ENCODE results near the gene PXK.
"Not testable (repeated sequence)": the region's sequence is repeated elsewhere in the genome, so short reads cannot be mapped to it uniquely, and the experiment has no call there.

The PXK gene

DNA sequence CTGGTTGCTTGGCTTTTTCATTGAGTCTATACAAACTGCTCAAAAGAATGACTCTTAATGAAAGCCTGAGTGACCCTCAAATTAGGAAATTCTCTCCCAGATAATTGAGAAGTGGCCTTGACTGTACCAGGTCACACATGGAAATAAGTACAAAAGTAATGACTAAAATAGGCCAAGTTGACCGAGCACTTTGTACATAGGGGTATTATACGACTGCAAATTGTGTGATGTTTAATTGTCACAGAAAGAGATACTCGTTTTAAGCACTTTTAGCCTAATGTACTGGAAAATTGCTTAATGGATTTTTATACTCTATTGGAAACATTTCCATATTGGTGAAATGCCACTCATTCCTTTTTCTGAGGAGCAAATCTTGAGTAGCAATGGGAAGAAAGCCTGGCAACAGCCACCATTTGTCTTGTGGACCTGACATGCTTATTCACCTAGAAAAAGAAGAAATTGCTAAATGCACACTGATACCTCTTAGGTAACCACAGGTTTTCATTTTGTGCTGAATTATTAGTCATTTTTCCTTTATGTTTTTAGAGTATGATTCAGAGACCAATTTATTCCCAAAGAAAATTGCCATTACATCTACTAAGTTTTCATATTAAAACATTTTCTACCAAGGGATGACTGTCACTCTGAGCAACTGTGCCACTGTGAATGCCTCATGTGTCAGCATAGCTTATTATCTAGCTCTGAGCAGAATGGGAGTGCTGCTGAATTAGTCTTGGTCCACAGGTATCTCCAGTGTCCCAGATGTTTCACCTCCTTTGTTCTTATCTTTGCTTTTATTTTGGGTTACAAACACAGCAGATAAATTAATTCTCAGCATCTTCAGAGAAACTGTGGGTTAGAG is 8.9 kb upstream of the PXK start:
- no peak for DNase-seq

DNA sequence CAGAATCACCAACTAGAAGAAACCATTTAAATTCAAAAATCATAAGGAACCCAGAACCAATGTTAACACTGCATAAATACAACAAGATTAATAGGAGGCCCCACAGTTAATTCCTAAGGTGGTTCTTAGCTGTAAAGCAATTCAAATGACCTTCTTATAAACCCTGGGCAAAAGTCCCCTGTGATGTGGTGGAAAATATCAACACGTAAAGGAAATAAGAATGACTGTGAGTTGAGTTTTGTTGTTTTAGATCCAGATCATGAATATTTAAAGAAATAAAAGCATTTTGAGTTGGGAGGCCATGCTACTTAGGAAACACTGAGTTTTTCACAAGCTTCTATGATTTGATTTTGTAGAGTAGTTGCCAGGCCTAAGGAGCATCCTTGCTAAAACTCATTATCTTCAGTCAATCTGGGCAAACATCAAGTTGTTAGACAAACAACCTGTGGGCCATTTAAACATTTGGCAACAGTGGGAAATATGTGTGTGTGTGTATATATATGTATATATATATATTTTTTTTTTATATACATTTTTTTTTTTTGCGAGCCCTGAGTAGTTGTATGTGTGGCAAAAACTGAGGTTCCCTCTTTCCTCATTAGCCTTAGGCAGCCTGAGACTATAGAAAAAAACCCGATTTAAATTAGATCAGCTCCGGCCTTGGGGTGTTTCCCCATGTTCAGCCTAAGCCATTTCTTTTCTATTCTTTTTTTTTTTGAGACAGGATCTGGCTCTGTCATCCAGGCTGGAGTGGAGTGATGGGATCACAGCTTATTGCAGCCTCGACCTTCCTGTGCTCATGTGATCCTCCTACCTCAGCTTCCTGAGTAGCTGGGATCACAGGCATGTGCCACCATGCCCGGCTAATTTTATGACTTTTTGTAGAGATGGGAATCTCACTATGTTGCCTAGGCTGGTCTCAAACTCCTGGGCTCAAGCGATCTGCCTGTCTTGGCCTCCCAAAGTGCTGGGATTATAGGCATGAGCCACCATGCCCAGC is 8.0 kb upstream of the PXK start:
- DNase-seq: peak in 2 of 3 donors; percentile 9 to 50

DNA sequence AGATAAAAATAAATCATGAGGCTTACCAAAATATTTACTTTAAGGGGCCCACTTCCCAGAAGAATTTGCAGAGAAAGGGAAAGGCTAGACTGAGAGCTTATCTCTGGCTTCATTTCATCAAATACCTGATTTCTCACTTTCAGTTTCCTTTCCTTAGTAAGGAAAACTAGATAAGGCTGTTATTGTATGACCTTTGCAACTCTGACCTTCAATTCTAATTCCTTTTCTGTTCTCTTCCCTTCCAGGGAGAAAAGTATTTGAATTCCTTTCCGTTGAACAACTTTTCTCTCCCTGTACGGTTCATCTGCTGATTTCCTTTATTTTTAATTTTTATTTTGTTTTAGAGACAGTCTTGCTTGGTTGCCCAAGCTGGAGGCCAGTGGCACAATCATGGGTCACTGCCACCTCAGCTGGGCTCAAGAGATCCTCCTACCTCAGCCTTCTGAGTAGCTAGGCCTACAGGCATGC is 7.1 kb upstream of the PXK start:
- no peak for DNase-seq

DNA sequence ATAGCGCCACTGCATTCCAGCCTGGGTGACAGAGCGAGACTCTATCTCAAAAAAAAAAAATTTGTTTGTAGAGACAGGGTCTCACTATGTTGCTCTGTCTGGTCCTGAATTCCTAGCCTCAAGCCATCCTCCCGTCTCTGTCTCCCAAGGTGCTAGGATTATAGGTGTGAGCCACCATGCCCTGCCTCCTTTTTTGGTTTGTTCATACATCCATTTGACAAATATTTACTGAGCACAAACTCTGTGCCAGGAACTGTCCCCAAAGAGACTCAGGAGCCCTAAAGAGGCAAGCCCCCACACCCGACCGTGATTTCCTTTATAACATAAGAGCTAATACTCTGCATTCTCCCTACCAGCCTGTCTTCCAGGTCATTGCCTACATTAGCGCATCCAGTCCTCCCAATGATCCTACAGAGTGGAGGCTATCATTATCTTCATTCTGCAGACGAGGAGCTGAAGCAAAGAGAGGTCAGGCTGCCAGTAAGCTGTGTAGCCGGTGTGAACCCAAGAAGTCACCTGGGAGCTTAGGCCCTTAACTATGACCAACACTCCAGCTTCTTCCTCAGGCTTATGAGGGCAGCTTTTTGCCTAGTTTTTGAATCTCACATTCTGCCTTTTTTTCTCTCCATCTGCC is 6.3 kb upstream of the PXK start:
- DNase-seq: no peak

DNA sequence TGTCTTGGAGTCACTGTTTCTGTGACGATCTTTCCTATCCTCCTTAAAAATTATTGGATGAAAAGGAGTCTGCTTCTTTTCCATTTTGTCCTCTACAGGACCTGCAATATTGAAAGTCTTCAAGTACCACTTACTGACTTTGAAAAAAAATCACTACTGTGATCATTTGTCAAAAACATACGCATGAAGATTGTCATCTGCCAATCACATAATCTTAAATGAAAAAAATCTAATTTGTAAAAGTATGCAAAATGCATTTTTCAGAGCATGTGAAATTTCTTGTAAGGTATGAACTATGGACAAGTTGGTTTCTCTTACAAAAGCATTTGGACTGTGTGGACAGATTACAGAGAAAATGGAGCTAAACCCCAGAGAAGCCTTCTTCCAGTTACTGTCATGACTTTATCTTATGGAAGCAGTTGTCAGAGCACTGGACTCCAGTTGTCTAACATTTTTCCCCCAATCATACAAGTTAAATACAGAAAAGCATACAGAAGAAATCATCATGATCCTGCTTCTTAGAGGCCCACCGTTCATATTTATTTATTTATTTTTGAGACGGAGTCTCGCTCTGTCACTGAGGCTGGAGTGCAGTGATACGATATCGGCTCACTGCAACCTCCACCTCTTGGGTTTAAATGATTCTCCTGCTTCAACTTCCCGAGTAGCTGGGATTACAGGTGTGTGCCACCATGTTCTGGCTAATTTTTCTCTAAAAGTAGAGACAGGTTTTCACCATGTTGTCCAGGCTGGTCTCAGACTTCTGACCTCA is 3.4 kb upstream of the PXK start:
- no peak for DNase-seq

DNA sequence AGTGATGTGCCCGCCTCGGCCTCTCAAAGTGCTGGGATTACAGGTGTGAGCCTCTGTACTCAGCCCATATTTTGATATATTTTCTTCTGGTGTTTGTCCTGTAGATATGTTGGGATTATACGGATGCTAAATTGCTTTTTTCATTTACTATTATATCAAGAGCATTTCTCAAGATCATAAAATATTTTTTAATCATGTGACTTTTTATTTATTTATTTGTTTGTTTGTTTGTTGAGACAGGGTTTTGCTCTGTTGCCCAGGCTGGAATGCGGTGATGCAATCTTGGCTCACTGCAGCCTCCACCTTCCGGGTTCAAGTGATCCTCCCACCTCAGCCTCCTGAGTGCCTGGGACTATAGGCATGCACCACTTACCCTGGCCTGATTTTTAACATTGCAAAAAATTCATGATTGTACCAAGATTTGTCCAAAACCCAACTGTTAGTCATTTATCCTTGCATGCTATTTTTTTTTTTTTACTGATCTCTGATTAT is 2.7 kb upstream of the PXK start:
- DNase-seq: no peak

DNA sequence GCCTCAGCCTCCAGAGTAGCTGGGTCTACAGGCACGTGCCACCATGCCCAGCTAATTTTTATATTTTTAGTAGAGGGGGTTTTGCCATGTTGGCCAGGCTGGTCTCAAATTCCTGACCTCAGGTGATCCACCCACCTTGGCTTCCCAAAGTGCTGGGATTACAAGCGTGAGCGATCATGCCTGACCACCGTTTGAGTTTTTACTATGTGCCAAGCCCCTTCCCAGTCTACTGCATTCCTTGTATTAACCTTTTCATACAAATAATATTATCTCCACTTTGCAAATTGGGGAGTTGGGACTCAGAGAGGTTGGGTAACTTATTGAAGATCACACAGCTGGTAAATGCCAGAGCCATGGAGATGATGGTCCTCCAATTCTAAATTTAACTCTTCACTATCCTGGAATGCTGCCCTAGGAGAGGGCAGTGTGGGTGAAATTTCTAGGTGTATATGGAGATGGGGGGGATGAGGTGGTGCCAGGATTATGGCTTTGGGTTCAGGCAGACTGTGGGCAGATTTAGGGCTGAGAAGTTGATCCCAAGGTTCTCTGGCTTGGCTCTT is 1.0 kb upstream of the PXK start:
- no peak for DNase-seq

DNA sequence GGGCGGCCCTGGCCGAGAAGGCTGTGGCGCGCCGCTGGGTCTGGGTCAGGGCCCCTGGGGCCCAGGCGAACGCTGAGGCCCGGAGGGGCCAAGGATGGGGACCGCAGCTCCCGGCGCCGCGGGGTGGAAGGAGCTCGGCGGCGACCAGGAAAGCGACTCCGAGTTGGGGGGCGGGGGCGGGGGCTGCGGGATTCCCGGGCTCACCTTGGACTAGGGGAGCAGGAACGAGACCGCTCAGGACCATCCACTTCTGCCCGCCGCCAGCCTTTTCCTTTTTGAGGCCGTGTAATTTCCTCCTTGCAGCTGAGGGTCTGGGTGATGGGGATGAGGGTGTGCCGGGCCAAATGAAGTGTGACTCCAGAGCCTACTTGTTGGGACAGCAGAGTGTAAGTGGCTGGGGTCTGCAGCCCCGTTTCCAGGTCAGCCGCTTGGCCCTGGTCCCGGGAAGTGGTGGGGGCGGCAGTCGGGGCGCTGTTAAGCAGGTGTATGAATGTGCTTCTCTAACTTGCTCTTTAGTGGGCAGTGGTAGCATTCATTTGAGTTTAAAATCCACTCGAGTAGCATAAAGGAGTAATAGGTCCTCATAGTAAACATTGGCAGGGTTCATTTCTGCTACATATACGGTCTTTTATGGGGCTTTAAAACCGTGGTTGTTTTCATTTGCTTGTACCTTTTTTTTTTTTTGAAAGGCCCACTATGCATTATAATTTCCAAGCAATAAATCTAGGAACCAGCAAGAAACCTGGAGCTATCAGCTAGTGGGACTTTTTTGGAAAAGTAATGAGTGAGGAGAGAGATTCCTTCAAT is 717 bp downstream of the PXK start:
- DNase-seq: no peak

DNA sequence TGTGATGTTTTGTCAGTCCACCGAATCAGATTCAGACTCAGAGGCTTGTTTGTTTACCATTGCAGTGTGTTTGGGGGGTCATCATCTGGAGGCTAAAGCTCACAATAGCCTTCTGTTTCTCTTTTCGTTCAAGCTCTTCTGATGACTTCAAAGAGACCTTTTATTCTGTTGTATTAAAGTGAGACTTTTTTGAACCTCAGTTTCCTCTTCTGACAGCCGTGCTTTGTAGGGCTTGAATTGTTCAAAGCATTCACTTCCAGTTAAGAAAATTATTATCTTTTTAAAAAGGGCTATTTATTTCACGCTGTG is 1.3 kb downstream of the PXK start:
- DNase-seq: no peak

DNA sequence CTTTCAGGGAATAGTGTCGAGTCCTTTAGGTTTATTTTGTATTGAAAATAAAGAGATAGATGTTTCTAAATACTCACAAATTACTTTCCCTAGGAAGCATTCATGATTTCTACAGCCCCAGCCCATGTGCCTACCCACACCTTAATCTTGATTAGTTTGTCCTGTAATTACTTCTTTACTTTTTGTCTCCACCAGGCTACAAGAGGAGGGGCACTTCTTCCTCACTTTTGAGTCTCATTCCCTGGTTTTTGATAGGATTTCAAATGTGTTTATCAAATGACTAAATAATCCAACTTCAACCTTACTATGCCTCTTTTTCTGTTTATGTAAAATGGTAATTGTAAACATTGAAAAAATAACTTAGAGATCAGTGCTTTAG is 1.8 kb downstream of the PXK start:
- no peak for DNase-seq

DNA sequence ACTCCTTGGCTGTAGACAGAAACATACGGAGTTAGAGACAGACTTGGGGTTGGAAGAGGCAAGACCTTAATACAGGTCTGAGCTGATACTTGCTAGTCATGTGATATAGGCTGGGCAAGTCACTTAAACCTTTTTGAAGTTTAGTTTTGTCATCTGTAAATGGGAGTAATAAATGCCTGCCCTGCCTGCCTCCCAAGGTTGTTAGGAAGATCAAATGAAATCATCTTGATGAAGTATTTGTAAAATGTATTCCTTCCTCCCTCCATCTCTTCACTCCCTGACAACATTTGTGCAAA is 2.9 kb downstream of the PXK start:
- DNase-seq: peak in 1 of 3 donors; percentile 25

DNA sequence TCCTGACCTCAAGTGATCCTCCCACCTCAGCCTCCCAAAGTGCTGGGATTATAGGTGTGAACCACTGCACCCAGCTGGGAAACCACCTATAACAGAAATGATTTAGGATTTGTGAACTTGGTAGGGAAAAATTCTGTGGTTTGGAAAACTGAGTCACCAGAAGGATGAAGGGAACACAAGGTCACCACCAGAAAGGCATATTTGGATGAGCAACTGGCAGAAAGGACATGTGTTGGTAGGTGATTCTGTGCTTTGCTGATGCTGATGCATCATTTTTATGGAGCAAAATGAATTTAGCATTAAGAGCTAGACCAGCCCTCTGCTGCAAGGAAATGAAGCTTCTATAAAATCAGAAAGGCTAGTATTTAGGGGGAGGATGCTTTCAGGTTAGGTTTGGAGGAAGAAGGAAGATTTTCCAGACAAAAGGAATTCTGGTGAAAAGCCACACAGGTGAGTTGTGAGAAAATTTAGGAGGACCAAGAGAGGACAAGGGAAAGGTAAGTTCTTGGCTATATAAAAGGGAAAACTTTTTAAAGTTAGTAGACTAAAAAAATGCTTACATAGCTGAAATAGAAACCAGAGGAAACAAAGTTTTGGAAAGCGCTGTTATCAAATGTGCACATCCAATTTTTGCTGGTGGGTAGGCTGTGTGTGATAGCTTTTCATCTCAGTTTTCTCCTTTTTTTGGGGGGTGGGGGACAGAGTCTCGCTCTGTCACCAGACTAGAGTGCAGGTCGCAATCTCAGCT is 3.6 kb downstream of the PXK start:
- peak in 1 of 3 donors; percentile 51 for DNase-seq

DNA sequence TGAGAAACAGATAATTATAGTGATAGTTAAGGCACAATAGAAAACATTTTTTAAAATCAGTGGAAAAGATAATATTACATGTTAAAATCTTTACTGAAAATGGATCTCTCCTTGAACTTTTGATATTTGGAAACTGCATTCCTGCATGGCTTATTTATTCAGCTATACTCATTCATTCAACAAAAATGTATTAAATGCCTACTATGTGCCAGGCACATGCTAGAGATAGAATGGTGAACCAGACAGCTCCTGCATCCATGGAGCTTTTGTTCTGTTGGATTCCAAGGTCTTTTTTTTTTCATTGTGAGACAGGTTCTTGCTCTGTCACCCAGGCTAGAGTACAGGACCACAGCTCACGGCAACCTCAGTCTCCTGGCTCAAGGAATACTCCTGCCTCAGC is 4.5 kb downstream of the PXK start:
- DNase-seq: no peak

DNA sequence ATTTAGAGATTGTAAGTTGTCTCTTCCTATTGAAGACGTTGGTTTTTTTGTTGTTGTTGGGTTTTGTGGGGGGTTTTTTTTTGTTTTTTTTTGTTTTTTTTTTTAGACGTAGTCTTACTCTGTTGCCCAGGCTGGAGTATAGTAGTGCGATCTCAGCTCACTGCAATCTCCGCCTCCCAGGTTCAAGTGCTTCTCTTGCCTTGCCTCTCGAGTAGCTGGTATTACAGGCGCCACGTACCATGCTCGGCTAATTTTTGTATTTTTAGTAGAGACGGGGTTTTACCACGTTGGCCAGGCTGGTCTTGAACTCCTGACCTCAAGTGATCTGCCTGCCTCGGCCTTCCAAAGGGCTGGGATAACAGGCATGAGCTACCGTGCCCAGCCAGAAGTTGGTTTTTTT is 6.5 kb downstream of the PXK start:
- DNase-seq: not testable (repeated sequence)

DNA sequence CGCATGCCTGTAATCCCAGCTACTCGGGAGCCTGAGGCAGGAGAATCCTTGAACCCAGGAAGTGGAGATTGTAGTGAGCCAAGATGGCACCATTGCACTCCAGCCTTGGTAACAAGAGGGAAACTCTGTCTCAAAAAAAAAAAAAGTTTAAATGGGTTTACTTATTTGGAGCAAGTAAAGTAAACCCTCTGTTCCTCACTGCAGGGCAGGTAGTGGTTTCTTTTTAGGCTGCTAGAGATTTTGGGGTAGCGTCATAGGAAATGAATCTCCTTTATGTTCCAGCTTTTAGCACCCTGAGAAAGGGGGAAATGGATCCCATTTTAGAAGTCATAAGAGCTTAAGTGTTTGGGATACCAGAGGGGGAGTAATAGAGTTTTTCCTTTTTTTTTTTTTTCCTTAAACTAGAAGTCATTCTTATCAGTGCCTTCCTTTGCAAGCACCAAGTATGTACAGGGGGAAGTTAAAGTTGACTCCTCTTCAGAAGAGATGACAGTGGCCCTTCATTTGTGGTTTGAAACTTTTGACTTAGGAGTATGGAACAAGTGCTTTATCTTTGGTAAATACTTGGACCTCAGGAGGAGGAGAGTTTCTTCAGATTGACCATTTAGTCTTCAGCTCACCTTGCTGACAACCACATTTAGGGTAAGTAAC is 8.0 kb downstream of the PXK start:
- no peak for DNase-seq

DNA sequence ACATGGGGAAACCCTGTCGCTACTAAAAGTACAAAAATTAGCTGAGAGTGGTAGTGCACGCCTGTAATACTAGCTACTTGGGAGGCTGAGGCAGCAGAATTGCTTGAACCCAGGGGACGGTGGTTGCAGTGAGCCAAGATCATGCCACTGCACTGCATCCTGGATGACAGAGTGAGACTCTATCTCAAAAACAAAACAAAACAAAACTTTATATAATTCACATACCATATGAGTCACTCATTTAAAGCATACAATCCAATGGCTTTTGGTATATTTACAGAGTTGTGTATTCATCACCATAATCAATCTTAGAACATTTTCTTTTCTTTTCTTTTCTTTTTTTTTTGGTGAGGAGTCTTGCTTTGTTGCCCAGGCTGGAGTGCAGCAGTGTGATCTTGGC is 8.7 kb downstream of the PXK start:
- no peak for DNase-seq

DNA sequence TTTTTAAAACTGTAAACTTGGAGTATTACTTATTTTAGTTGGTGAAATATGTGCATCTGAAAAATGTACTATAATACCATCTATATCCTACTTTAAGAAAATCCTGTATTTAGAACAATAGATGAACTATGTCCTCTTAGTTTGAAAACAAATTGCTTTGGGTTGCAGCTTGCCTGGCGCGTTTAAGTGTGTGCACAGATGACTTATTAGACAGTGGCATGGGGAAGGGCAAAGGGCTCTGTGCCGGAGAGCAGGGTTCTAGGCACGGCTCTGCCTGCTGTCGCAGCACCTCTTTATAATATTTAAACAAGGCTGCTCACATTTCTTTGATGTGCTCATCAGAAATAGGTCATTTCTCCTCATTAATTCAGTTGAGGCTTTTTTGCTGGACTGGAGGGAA is 10.0 kb downstream of the PXK start:
- no peak for DNase-seq

DNA sequence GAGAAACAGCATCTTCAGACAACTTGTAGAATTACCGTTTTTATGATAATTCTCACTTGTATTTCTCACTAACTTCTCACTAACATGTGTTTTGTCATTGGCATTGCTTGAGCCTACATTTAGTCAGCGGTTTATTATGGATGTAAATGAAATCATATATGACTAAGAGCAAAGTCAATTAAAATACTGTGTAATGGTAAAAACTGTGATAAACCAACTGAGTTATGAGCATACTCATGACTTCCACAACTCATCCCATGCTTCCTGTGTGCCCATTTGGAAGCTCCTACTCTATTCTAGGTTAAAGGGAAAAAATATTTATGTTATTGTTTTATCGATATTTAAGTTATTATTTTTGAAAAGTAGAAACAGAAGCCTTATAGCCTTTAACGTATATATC is 12.8 kb downstream of the PXK start:
- DNase-seq: no peak

DNA sequence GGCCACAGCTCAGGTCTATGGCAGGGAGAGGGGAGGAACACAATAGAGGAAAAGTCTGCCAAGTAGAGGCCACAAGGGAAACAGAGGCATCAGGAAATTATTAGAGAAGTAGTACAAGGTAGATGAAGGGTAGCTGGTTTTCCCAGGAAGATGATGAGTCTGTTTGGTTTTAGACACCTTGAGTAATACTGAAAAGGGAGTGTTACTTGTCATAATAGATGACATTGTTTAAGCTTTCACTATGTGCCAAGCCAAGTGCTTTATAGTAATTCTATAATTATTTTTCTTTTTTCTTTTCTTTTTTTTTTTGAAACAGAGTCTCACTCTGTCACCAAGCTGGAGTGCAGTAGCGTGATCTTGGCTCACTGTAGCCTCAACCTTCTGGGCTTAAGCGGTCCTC is 13.7 kb downstream of the PXK start:
- no peak for DNase-seq

DNA sequence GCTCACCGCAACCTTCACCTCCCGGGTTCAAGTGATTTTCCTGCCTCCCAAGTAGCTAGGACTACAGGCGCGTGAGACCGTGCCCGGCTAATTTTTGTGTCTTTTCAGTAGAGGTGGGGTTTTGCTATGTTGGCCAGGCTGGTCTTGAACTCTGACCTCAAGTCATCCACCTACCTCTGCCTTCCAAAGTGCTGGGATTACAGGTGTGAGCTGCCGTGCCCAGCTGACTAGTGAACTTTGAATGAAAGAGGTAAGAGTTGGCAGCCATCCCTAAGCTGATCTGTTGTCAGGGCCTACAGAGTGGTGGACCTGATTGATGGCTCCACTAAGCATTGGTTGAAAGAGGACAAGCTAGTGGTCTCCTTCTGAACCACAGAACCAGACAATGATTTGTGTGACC is 15.3 kb downstream of the PXK start:
- DNase-seq: no peak
